ENCODE measurements around the gene BPIFB4. TPM values are rescaled to one million over a fixed set of nuclear protein-coding genes. Genes with fewer than 3 reads are reported as not detected.

The BPIFB4 gene
- total RNA-seq, 2 donors from 2014 or later = not detected

DNA sequence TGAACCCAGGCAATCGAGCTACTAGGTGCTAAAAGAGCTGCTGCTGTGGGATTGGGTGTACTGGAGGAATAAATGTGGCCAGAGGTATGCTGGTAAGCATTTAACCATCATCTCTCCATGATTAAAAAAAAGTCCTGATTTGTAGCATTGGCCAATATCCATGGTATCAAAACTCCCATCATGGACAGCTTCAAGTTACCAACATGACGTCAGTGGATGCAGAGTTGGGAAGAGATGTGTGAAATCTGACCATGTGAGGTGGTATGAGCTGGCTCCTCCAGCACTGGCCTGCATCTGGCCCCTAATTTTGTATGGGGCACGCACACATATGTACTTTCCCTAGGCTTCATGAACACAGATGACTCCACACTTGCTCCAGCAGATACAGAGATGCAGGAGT is 11.7 kb downstream of the BPIFB4 start:
- H3K27ac ChIP-seq = no peak overlapping the region
- no peak for TF ChIP-seq CTCF (IDR thresholded peaks at IDR 0.05)
- no peak overlapping the region for H3K4me3 ChIP-seq

GRCh38 chr20:33091693-33092092 is 12.2 kb downstream of the BPIFB4 start:
- no peak overlapping the region for H3K27ac ChIP-seq

More for the DNA sequence above, 11.7 kb downstream of the BPIFB4 start:
- Histone ChIP-seq H3K4me1 (no peaks in the 10 kb centered on the region), H3K36me3 (no peaks in the 10 kb centered on the region), H3K27me3 (no peaks in the 10 kb centered on the region), H3K9me3 (no peaks in the 10 kb centered on the region)
- no peak for DNase-seq (ENCODE audit: low spot score)

DNA sequence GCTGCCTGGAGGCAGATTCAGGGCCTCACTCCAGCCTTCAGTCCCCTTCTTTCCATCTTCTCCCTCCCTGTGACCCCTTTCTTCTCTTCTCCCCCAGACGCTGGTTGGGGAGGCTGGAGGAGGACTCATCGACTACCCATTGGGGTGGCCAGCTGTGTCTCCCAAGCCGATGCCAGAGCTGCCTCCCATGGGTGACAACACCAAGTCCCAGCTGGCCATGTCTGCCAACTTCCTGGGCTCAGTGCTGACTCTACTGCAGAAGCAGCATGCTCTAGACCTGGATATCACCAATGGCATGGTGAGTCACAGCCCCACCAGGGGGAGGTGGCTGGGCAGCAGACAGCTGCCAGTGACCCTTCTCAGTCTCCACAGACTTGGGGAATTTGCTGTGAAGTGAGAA is 12.9 kb downstream of the BPIFB4 start:
- H3K27me3 ChIP-seq = no peaks in the 10 kb centered on the region
- no peak for DNase-seq (ENCODE audit: low spot score)
- H3K4me3 ChIP-seq = no peak overlapping the region
- no peaks in the 10 kb centered on the region for H3K9me3 ChIP-seq
- no peak for TF ChIP-seq CTCF (IDR thresholded peaks at IDR 0.05)
- H3K36me3 ChIP-seq = no peaks in the 10 kb centered on the region
- no peaks in the 10 kb centered on the region for H3K4me1 ChIP-seq
- no peak overlapping the region for H3K27ac ChIP-seq

More at GRCh38 chr20:33091693-33092092, 12.2 kb downstream of the BPIFB4 start:
- Histone ChIP-seq H3K36me3 (no peaks in the 10 kb centered on the region), H3K27me3 (no peaks in the 10 kb centered on the region), H3K4me3 (no peak overlapping the region), H3K9me3 (no peaks in the 10 kb centered on the region), H3K4me1 (no peaks in the 10 kb centered on the region)
- no peak for TF ChIP-seq CTCF (IDR thresholded peaks at IDR 0.05)
- no peak for DNase-seq (ENCODE audit: low spot score)

DNA sequence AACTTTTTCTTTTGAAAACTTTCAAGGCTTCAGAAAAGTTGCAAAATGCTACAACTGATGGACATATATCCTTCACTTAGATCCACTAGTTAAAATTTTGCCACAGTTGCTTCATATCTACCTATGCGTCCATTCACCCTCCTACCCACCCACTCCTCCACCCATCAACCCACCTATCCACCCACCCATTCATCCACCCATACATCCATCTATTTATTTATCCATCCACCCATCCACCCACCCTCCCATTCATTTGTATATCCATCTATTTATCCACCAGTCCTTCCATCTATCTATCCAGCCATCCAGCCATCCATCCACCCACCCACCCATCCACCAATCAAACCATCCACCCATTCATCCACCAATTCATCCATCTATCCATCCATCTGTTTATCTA is 13.6 kb downstream of the BPIFB4 start:
- no peaks in the 10 kb centered on the region for H3K36me3 ChIP-seq
- H3K9me3 ChIP-seq = no peaks in the 10 kb centered on the region
- no peak overlapping the region for H3K27ac ChIP-seq
- no peak for DNase-seq (ENCODE audit: low spot score)
- H3K27me3 ChIP-seq = no peaks in the 10 kb centered on the region
- no peak for TF ChIP-seq CTCF (IDR thresholded peaks at IDR 0.05)
- H3K4me3 ChIP-seq = no peak overlapping the region
- no peaks in the 10 kb centered on the region for H3K4me1 ChIP-seq

GRCh38 chr20:33093582-33093981 is 14.1 kb downstream of the BPIFB4 start:
- TF ChIP-seq CTCF (IDR thresholded peaks at IDR 0.05) = no peak
- H3K27me3 ChIP-seq = no peaks in the 10 kb centered on the region
- no peak overlapping the region for H3K4me3 ChIP-seq
- no peaks in the 10 kb centered on the region for H3K9me3 ChIP-seq
- H3K36me3 ChIP-seq = no peaks in the 10 kb centered on the region
- no peaks in the 10 kb centered on the region for H3K4me1 ChIP-seq
- DNase-seq (ENCODE audit: low spot score) = no peak
- no peak overlapping the region for H3K27ac ChIP-seq

- H3K36me3 ChIP-seq = no peaks in the 10 kb centered on the region
- H3K27me3 ChIP-seq = no peaks in the 10 kb centered on the region
- H3K4me3 ChIP-seq = no peak overlapping the region
- no peak for TF ChIP-seq CTCF (IDR thresholded peaks at IDR 0.05)
- no peaks in the 10 kb centered on the region for H3K9me3 ChIP-seq
- DNase-seq (ENCODE audit: low spot score) = no peak
- no peaks in the 10 kb centered on the region for H3K4me1 ChIP-seq
- no peak overlapping the region for H3K27ac ChIP-seq
These were observed 15.8 kb downstream of the BPIFB4 start for GRCh38 chr20:33095249-33095648.

Measured in right atrium auricular region (tissue), 2 donors.